Fibroblast of peridontal ligament (primary cell): ENCODE data around the gene KCNAB1.

Experiments used
- DNase-seq: peaks from one replicate; pipeline ENCODE4 v3.0.0-alpha.2; 2010; ENCODE audit errors: extremely low read depth

The KCNAB1 gene

GRCh38 chr3:156455839-156456238 lies 335.5 kb downstream of the KCNAB1 start:
- no peak for DNase-seq

DNA sequence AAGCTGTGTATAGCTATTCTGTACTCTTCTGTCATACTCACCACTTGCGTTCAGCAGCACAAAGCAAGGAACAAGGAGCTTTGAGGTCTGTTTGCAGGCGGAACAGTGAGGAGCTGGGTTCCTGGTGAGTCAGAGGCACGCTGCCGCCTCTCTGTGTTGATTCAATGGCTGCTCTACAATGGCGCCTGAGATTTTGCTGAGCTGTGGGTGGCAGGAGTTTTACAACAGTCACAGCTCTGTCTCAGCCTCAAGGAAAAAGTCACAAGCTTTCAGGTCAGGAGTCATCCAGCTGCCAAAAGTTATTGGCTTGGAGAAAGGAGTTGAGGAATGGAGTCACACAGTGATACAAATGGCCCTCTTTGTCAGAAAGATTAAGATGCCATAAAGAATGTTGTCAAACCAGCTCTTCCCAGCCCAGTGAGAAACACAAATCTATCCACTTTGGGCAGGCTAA lies 336.4 kb downstream of the KCNAB1 start:
- DNase-seq: no peak

GRCh38 chr3:156459434-156459833 lies 339.1 kb downstream of the KCNAB1 start:
- no peak for DNase-seq

GRCh38 chr3:156460206-156460611 lies 339.8 kb downstream of the KCNAB1 start:
- DNase-seq: no peak

- no peak for DNase-seq
Observed at GRCh38 chr3:156461889-156462288, 341.5 kb downstream of the KCNAB1 start.

DNA sequence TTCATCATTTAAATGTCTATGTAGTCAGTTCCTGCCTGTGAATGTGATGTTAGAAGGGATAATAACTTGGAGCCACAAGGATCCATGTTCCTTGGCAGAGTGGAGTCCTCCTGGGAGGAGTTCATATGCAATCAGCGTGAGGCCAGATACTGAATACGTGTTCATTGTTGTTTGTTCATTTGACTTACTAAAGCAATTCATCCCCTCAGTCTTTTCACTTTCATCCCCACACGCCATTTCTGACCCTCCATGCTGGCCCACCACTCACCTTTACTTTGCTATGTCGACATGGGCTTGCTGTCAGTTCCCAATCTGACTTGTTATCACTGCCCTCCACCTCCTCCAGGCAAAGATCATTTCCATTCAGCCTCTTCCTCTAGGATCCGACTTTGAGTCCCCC lies 342.7 kb downstream of the KCNAB1 start:
- DNase-seq: no peak

GRCh38 chr3:156465194-156465593 lies 344.8 kb downstream of the KCNAB1 start:
- DNase-seq: no peak

- peak; percentile 76 for DNase-seq
Observed at GRCh38 chr3:156469456-156469855, 349.1 kb downstream of the KCNAB1 start.

DNA sequence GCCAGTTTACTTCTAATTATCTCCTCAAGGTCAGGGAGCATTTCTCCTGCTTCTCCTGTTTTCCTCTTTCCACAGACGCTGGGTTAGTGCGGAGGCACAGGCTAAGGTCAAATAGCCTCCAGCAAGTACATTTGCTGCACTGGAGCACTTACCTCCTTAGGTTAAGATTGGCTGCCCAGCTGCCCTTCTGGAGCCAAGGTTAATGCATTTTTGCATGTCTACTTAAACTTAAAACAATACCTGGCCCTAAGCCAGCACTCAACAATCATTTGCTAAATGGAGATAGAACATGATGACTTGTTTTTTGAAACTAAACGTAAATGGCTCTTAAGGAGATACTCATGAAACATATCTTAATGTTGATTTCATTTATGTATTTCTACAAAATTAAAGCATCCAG lies 351.1 kb downstream of the KCNAB1 start:
- no peak for DNase-seq

DNA sequence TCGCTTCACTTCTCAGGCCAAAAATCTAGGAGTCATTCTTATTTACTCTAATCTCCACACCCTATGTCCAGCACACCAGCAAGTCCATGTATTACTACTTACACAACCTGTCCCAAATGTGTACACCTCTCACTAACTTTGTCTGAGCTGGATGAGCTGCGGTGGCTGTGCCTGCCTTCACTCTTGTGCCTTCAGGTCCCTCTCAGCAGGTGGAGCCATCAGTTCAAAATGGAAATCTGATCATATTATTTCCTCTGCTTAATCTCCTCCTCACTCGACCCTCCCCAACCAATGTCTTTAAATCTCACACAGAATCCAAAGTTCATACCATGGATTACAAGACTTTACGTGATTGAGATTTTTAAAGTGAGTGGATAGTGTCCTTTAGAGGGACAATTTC lies 351.8 kb downstream of the KCNAB1 start:
- no peak for DNase-seq

GRCh38 chr3:156472684-156473083 lies 352.3 kb downstream of the KCNAB1 start:
- no peak for DNase-seq

DNA sequence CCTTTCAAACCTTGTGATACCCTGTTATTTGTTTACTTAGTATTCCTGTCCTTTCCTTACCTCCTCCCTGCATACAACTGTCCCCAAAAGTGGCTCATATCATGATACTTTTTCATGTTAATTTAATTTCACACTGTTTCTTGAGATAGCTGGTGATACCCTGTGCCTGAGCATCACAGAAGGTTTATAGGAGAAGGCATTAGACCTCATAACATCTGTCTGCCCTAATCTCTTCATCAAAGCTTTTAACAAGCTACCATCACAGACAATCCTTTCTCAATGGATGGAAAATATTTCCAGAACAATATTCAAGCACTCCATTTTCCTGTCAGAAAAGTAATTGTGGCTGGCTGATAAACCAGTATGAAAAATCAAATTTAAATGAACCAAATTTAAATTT lies 353.0 kb downstream of the KCNAB1 start:
- DNase-seq: no peak

- no peak for DNase-seq
Observed at GRCh38 chr3:156474560-156475389, 354.4 kb downstream of the KCNAB1 start.

DNA sequence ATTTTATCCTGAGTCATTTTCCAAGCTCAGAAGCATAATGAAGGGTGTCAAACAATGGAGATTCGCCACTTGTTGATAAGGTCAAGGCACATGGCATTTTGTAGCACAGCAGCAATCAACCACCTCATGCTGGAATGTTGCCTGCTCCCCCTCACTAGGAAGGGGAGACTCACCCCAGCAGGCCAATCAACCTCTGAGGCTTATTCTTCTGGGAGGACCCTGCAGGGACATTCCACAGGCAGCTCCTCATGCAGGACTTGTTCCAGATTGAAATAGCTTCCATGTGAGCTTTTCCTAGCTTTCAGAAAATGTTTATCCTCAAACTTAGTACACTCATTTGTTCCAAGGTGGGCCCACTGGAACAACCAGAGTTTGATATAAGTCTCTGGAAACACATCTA lies 356.9 kb downstream of the KCNAB1 start:
- peak; percentile 94 for DNase-seq

DNA sequence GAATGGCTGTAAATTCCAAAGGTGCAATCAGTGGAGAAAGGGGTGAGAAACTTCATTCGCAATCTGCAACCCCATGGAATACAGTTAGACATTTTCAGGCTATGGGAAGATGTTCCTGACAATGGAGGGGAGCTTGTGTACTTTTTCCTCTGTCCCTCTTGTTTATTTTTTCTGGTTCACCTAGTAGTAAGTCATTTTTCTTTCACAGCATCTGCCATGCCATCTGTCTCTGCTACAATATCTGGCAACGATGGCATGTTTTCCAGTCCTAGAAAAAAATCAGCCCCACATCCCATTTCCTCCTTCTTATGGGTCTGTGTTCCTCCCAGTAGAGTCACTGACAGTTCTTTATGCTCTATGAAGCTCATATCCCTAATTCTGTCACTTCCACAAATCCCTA lies 358.5 kb downstream of the KCNAB1 start:
- DNase-seq: no peak

DNA sequence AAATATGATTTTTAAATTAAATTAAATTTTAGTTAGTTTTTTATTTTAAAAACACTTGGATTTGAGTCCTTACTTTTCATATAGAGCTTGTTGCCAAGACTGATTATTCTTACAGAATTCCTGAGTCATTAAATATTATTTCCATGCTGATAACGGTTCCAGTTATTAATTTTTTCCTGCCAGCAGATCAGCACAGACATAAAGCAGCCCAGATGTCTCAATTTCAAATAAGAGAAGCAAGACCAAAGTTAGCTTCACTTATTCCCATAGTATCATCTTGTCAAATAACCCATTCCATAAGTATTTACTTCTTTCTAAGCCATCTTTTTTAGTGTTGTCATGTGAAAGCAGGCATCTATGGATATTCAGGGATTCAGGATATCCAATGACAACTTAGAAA lies 359.2 kb downstream of the KCNAB1 start:
- DNase-seq: no peak

- DNase-seq: no peak
Observed at GRCh38 chr3:156480949-156481348, 360.6 kb downstream of the KCNAB1 start.

DNA sequence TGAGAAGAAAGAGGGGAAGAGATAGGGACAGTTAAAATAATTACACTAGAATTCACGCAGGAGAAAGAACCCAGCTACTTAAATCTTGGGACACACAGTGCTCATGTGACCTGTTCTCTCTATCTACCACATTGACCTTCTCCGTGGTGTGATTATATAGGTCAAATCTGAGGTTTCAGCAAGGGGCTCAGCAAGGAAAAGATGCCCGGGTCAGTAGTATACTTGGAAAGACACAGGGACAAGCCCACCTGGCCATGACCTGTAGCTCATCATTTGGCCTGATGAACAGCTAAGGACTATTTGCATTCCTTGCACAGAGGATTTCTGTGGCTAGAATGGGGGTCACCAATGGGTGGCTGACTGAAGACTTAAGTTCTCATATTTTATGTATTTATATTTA lies 362.6 kb downstream of the KCNAB1 start:
- no peak for DNase-seq

DNA sequence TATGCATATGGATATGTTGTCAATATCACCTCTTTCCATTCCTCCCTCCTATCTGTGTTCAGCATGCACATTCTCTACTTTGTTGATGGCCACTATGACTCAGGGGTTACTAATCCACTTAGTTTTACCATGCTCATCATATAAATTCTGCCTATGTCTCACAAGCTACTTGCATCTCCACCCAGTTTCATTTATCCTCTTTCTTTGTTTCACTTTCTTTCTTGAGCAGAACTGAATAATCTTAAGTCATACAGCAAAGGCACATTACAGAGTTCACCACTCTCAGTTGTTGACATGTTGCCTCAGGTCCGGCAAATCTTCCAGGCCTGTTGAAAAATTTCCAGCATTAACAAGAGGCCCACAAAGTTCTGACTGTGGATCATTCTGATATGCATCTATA lies 363.0 kb downstream of the KCNAB1 start:
- peak; percentile 86 for DNase-seq

- peak; percentile 37 for DNase-seq
Observed at GRCh38 chr3:156483961-156484787, 363.8 kb downstream of the KCNAB1 start.

GRCh38 chr3:156488767-156489166 lies 368.4 kb downstream of the KCNAB1 start:
- peak; percentile 50 for DNase-seq

DNA sequence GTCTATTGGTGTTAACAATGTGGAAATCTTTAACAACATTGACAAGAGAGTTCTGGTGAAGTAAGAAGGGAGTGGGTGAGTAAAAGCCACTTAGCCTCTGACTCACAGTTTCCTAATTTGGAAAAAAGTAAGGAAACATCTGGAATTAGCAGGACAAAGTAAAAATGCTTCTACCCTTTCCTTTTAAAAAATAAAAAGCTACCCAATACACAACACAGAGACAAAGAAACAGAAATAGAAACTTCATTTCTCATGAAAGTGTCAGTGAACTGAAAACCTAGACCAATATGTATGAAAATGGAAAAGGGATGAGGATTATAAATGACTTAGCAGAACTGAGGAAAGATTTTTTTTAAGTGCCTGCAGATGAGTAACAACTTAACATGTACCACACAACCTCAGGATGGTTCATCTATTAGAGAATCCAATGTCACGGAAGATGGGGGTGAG lies 369.1 kb downstream of the KCNAB1 start:
- peak; percentile 77 for DNase-seq

- no peak for DNase-seq
Observed at GRCh38 chr3:156491192-156491591, 370.8 kb downstream of the KCNAB1 start.
